Lower leg skin (tissue), 4 donors: ENCODE results near the gene DNAH14. TPM values are rescaled to one million over a fixed set of nuclear protein-coding genes. Genes with fewer than 3 reads are reported as not detected.
"Not testable (repeated sequence)": the region's sequence is repeated elsewhere in the genome, so short reads cannot be mapped to it uniquely, and the experiment has no call there.

Experiments used
- DNase-seq, 2 donors: peaks; one replicate each; pipeline ENCODE4 v3.0.0-alpha.2; 2019; ENCODE audit warnings: low spot score in 2 of 2
- H3K4me3 ChIP-seq: fragments of 200-600 bp; sonication (generic); 2 replicates; pipeline ENCODE4 v1.5.1; 2017; ENCODE audit warnings: mild to moderate bottlenecking, low read depth; ENCODE audit not compliant: poor library complexity, severe bottlenecking
- POLR2A ChIP-seq, 2 donors: fragments of 450-650 bp; IDR thresholded peaks; one replicate each; pipeline ENCODE4 v1.6.1; 2016 to 2017; ENCODE audit warnings: antibody characterized with exemption in 2 of 2, mild to moderate bottlenecking in 1 of 2, moderate library complexity in 1 of 2
- WGBS, 2 donors: methylation state at CpG; one replicate each; pipeline ENCODE4 v1.1.5; 2018; 5-methylcytosine and 5-hydroxymethylcytosine counted together
- intact Hi-C: fragments of 100-400 bp; cut with DNase I; formaldehyde crosslinking; loops from one replicate; pipeline ENCODE4 v1.15.0; 2023; ENCODE audit warnings: low total_unique reads
- total RNA-seq, 4 donors: library from RNA; depleted of rRNA; stranded (reverse); fragments of >200 nt; gene quantifications; one replicate each; pipeline ENCODE4 v1.1.0, GENCODE V29; 2016
- TF ChIP-seq, protein P1 (sequence below), 3 donors: fragments of 450-650 bp; IDR thresholded peaks; one replicate each; pipeline ENCODE4 v1.5.1; 2016; ENCODE audit warnings: antibody characterized with exemption in 3 of 3, mild to moderate bottlenecking in 3 of 3, moderate library complexity in 2 of 3

DNAH14 gene
- total RNA-seq, 4 donors from 2014 or later, result 0.84 to 3.0 (median 1.8) TPM

DNA sequence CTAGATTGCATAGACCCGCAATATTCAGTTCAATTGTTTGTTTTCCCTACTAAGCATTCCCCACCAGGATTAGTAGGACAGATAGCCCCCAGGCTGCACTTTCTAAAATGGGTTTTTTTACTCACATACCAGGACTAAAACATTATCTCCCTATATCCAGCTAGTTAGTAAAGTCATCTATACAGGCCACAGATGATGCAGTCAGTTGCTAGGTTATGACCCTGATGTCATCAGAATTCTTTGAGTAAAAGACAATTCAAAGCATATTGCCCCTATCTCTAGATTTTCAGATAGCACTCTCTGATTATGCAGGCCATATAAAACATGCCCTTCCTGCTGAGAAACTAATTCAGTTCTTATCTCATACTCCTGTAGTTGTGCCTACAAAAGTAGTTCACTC lies 294.8 kb downstream of the DNAH14 start:
- intact Hi-C loops, result no loop called here
- WGBS, 2 donors, result 43 to 89% methylated on average over 1 of the region's 1 CpG
- TF ChIP-seq POLR2A (IDR thresholded peaks at IDR 0.05), result no peak
- TF ChIP-seq, protein P1, sequence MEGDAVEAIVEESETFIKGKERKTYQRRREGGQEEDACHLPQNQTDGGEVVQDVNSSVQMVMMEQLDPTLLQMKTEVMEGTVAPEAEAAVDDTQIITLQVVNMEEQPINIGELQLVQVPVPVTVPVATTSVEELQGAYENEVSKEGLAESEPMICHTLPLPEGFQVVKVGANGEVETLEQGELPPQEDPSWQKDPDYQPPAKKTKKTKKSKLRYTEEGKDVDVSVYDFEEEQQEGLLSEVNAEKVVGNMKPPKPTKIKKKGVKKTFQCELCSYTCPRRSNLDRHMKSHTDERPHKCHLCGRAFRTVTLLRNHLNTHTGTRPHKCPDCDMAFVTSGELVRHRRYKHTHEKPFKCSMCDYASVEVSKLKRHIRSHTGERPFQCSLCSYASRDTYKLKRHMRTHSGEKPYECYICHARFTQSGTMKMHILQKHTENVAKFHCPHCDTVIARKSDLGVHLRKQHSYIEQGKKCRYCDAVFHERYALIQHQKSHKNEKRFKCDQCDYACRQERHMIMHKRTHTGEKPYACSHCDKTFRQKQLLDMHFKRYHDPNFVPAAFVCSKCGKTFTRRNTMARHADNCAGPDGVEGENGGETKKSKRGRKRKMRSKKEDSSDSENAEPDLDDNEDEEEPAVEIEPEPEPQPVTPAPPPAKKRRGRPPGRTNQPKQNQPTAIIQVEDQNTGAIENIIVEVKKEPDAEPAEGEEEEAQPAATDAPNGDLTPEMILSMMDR (IDR thresholded peaks at IDR 0.05), result no peak
- DNase-seq, result no peak
- H3K4me3 ChIP-seq, result no peak overlapping the region

DNA sequence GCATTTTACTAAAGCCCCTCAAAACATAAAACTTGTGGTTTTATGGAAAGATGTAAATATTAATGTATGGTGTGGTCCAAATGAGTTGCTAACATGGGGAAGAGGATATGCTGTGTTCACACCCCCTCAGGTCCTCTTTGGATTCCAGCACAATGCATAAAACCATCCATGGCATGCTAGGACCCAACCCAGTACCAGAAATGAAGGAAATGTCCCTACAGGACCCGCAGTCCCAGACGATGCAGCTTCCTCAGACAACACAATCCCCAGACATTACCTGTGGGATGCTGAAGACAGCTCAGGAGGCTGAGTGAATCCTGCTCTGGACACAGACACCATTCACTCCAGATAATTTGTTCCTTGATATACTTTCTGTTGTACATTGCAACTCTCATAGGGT lies 296.2 kb downstream of the DNAH14 start:
- 87 to 89% methylated on average over 2 of the region's 2 CpGs for WGBS, 2 donors
- no peak for DNase-seq
- TF ChIP-seq, protein P1 (IDR thresholded peaks at IDR 0.05), result no peak
- TF ChIP-seq POLR2A (IDR thresholded peaks at IDR 0.05), result no peak
- intact Hi-C loops, result no loop called here
- no peak overlapping the region for H3K4me3 ChIP-seq

DNA sequence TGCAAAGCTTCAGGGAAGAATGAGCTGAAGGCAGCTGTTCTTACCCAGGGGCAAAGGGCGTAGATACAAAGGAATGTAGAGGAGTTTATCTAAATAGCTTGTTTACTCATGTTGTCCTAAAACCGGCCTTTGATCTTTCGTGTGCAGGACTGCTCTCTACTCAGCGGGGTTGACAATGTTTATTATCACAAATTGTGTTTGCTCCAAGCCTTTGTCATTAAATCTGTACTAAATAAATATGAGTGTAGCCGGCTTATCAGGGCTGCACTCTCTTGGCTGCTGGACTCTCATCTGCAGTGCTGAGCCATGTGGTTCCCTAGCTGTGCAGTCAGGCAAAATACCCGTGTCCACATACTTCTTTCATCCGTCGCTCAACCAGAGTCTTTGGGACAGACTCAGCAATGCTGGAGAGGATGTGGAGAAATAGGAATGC lies 299.4 kb downstream of the DNAH14 start:
- no peak overlapping the region for H3K4me3 ChIP-seq
- TF ChIP-seq, protein P1 (IDR thresholded peaks at IDR 0.05), result no peak
- no peak for TF ChIP-seq POLR2A (IDR thresholded peaks at IDR 0.05)
- intact Hi-C loops, result no loop called here
- DNase-seq, result no peak
- 72 to 75% methylated on average over 8 of the region's 8 CpGs for WGBS, 2 donors

DNA sequence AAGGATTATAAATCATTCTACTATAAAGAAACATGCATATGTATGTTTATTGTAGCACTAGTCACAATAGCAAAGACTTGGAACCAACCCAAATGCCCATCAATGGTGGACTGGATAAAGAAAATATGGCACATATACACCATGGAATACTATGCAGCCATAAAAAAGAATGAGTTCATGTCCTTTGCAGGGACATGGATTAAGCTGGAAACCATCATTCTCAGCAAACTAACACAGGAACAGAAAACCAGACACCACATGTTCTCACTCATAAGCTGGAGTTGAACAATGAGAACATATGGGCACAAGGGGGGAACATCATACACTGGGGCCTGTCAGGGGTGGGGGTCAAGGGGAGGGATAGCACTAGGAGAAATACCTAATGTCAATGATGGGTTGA lies 300.0 kb downstream of the DNAH14 start:
- intact Hi-C loops, H3K4me3 ChIP-seq, DNase-seq: not testable (repeated sequence)

DNA sequence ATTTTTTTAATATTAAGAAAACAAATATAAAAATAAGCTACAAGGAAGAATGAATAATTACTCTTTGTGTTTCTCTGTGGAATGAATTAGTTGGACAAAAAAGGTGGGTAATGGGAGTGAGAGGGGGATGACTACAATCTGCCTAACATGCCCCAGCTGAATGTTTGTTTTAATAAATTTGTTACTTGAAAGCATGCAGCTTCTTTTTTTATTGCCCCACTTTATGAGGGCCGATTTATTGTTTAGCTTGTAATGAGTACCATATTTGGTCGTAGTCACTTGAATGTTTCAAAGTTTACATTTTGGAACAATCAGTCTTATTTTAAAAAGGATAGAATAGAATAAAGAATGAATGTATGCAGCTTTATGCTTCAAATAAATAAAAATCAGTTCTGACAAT lies 301.0 kb downstream of the DNAH14 start:
- intact Hi-C loops, result no loop called here
- DNase-seq, result no peak
- TF ChIP-seq, protein P1 (IDR thresholded peaks at IDR 0.05), result no peak
- TF ChIP-seq POLR2A (IDR thresholded peaks at IDR 0.05), result no peak
- no peak overlapping the region for H3K4me3 ChIP-seq
- 32 to 60% methylated on average over 2 of the region's 2 CpGs for WGBS, 2 donors

DNA sequence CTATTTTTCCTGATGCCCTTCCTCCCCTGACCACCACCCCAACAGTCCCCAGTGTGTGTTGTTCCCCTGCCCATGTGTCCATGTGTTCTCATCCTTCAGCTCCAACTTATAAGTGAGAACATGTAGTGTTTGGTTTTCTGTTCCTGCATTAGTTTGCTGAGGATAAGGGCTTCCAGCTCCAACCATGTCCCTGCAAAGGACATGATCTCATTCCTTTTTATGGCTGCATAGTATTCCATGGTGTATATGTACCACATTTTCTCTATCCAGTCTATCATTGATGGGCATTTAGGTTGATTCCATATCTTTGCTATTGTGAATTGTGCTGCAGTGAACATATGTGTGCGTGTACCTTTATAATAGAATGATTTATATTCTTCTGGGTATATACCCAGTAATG lies 303.5 kb downstream of the DNAH14 start:
- intact Hi-C loops, DNase-seq, H3K4me3 ChIP-seq: not testable (repeated sequence)
- 67 to 84% methylated on average over 1 of the region's 1 CpG for WGBS, 2 donors

DNA sequence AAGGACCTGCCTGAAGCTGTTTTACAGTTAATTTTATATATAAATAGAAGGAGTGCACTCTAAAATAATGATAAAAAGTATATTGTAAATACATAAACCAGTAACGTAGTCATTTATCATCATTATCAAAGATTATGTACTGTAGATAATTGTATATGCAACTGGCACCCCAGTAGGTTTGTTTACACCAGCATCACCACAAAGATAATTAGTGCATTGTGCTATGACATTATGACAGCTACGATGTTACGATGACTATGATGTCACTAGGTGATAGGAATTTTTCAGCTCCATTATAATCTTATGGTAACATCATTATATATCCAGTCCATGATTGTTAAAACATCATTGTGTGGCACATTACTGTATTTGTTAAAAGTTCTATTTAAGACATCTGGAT lies 313.1 kb downstream of the DNAH14 start:
- no peak for DNase-seq
- H3K4me3 ChIP-seq, result no peak overlapping the region
- intact Hi-C loops, result no loop called here
- TF ChIP-seq POLR2A (IDR thresholded peaks at IDR 0.05), result no peak
- TF ChIP-seq, protein P1 (IDR thresholded peaks at IDR 0.05), result no peak
- WGBS, 2 donors, result 90 to 96% methylated on average over 3 of the region's 3 CpGs
